ENCODE results near the gene VWA1.
A peak's percentile ranks its signal among the peaks of the same experiment; 100 is the strongest.
"Not testable (repeated sequence)": the region's sequence is repeated elsewhere in the genome, so short reads cannot be mapped to it uniquely, and the experiment has no call there.

Gene VWA1

DNA sequence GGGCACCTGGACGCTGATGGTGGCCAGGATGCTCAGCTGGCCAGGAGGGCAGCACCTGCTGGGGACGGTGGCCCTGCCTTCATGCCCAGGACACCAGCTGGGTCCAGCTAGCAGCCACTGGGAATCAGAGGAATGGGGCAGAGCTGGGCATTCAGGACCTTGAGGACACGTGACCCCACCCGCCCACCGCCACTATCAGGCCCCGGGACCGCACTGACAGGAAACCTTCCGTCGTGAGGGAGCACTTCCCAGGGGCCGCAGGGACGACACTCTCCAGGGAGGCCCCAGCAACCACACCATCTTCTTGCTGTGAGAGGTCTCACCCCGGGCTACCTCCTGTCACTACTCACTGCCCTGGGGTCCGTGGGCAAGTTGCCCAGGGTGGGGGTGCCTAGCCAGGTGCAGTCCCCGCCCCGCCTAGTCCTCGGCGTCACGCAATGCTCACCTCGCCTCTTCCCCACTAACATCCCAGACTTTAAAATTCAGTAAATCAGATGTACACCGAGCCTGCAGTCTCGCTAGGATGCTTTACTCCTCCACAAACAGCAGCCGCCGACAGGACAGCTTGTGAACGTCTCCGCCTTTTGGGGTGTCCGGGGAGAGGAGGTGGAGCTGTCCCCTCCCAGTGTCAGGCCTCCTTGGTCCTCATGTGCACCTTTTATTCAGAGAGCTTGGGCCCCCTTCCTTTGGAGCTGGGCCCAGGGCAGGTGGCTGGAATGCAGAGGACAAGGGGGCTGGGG, 4.9 kb downstream of the VWA1 start:
- H3K4me3 ChIP-seq (ENCODE audit: low read length) = no peak overlapping the region
- DNase-seq (ENCODE audit: low read depth) = no peak
- TF ChIP-seq CTCF (conservative IDR thresholded peaks at IDR 0.05; ENCODE audit: low read length) = no peak

GRCh38 chr1:1441002-1441888, 5.8 kb downstream of the VWA1 start:
- TF ChIP-seq CTCF (conservative IDR thresholded peaks at IDR 0.05; ENCODE audit: low read length) = peak; percentile 75
- no peak overlapping the region for H3K4me3 ChIP-seq (ENCODE audit: low read length)
- DNase-seq (ENCODE audit: low read depth) = peak; percentile 15

- no peak for DNase-seq (ENCODE audit: low read depth)
- H3K4me3 ChIP-seq (ENCODE audit: low read length) = no peak overlapping the region
- TF ChIP-seq CTCF (conservative IDR thresholded peaks at IDR 0.05; ENCODE audit: low read length) = no peak
These were observed 6.7 kb downstream of the VWA1 start for GRCh38 chr1:1442069-1442770.

DNA sequence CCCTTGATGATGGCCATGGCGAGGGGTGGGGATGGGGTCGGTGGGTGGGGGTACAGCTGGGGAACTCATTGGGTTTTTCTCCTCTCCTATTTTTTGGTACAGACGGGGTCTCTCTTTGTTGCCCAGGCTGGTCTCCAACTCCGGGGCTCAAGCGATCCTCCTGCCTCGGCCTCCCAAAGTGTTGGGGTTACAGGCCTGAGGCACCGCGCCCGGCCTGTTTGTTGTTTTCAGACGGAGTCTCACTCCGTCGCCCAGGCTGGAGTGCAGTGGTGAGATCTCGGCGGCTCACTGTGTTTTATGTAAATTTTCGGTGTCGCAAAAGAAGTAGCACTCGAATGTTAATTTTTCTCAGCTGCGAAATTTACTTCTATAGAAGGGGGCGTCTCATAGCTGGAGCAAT, 11.1 kb downstream of the VWA1 start:
- not testable (repeated sequence) for DNase-seq (ENCODE audit: low read depth); H3K4me3 ChIP-seq (ENCODE audit: low read length)

DNA sequence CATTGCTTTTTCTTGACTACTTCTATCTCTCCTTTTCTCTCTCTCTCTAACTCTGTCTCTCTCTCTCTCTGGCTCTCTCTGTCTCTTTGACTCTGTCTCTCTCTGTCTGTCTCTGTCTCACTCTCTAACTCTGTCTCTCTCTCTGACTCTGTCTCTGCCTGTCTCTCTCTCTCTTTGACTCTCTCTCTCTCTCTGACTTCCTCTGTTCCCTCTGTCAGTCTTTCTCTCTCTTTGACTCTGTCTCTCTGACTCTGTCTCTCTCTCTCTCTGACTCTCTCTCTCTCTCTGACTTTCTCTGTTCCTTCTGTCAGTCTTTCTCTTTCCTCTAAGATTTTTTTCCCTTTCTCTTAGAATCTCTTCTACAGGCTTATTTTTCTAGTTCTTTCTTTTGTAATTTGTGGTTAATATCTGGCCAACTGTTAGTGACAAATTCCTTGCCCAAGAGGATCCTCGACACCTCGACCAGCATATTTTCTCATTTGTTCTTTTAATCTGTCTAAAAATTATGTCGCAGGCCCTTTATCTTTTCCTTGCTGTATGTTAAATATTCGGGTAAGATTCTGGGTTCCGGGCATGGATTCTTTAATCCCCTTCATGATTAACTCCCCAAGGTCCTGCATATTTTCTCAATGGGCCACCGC, 13.7 kb downstream of the VWA1 start, which contains the start of gene ATAD3C:
Gene ATAD3C, plus strand, starts transcription at position 591 of the 641 bp plus-strand sequence. CDS start 995 bp downstream, outside the sequence.
- TF ChIP-seq CTCF (conservative IDR thresholded peaks at IDR 0.05; ENCODE audit: low read length) = no peak

DNA sequence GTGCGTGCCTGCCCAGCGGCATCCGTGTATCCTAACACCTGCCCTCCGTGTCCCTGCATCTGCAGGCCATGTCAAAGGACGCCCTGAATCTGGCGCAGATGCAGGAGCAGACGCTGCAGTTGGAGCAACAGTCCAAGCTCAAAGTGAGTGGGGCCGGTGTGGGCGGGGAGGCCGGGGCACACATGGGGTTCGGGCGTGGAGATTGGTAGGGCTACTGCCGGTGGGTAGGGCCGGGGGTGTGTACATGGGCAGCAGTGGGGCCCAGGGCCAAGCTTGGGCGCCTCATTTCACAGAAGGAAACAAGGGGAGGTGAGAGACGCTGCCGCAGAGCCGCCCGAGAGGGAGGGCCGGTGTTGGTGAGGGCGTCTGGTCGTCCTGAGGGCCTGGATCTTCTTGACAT, 15.1 kb downstream of the VWA1 start:
- not testable (repeated sequence) for H3K4me3 ChIP-seq (ENCODE audit: low read length); DNase-seq (ENCODE audit: low read depth)

More for the DNA sequence above, 13.7 kb downstream of the VWA1 start, which contains the start of gene ATAD3C:
- no peak for DNase-seq (ENCODE audit: low read depth)
- no peak within 1 kb of the TSS for H3K4me3 ChIP-seq (ENCODE audit: low read length)

DNA sequence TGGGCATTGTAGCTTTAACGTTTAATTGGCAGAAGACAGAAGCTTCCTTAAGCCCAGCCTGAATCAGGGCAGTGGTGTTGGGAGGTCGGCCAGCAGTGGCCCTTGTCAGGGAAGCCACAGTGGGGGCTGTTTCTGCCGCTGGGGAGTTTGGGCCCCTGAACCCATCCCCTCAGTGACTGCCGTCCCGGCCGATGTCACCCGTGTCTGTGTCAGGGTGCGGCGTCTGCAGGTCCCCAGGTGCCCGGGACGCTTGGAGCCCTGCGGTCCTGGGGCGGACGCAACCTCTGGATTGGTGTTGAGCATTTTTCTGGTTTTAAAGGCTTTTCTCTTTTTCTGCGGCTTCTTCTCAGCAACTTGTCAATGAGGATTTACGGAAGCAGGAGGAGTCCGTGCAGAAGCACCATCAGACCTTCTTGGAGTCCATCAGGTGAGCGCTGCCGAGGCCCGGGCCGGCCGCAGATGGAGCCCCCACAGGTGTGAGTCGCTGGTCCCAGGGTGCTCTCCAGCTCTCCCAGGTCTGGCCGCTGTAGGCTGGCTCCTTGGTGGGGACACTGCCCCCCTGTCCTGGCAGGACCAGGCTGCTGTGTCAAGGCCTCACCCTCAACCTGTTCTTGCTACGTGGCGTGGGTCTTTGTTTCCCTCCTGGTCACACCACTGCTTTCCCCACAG, 16.3 kb downstream of the VWA1 start:
- H3K4me3 ChIP-seq (ENCODE audit: low read length) = no peak overlapping the region
- TF ChIP-seq CTCF (conservative IDR thresholded peaks at IDR 0.05; ENCODE audit: low read length) = no peak
- DNase-seq (ENCODE audit: low read depth) = no peak

DNA sequence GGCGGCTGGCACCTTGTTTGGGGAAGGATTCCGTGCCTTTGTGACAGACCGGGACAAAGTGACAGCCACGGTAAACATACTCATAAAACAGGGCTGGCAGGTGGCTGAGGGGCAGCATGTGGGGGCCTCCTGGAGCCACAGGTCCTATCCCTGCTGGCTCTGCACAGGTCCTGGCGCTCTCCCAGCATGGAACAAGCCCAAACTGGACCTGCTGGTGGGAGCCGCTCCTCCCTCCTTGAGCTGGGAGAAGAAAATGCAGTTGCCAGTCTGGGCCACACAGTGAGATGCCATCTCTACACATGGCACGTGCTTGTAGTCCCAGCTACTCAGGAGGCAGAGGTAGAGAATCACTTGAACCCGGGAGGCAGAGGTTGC, 16.9 kb downstream of the VWA1 start:
- not testable (repeated sequence) for DNase-seq (ENCODE audit: low read depth); H3K4me3 ChIP-seq (ENCODE audit: low read length)

Data from AG10803 (cell line).